Activated T-helper 2 cell treated with anti-CD3 and anti-CD28 coated beads, Interferon-gamma antibody, Interleukin-2, Interleukin-4, amounts not matched to agents 10 μg/mL and 5 μg/mL and 100 μg/mL, durations not matched to agents 14 hours and 24 hours and 36 hours (primary cell): Measurements from ENCODE around the gene FAM163A. TPM values are rescaled to one million over a fixed set of nuclear protein-coding genes. Genes with fewer than 3 reads are reported as not detected.

Experiments used
- DNase-seq: peaks from one replicate; pipeline ENCODE4 v3.0.0; 2021; ENCODE audit warnings: low spot score
- H3K27ac Mint-ChIP-seq: one replicate; pipeline ENCODE4 v1.8.0; 2021; ENCODE audit warnings: mixed read lengths
- H3K27me3 Mint-ChIP-seq: one replicate; pipeline ENCODE4 v1.8.0; 2021; ENCODE audit warnings: low read depth, mixed read lengths
- H3K36me3 Mint-ChIP-seq: one replicate; pipeline ENCODE4 v1.8.0; 2021; ENCODE audit warnings: low read depth, mixed read lengths
- H3K4me1 Mint-ChIP-seq: one replicate; pipeline ENCODE4 v1.8.0; 2021; ENCODE audit warnings: low read depth, mixed read lengths
- H3K4me3 Mint-ChIP-seq: one replicate; pipeline ENCODE4 v1.8.0; 2021; ENCODE audit warnings: low read depth, mild to moderate bottlenecking, moderate library complexity, mixed read lengths
- H3K9me3 Mint-ChIP-seq: one replicate; pipeline ENCODE4 v1.8.0; 2021; ENCODE audit warnings: mixed read lengths
- intact Hi-C: fragments of 100-400 bp; cut with micrococcal nuclease; formaldehyde crosslinking; loops from one replicate; pipeline ENCODE4 v1.15.1; 2023
- total RNA-seq: library from RNA; stranded (reverse); gene quantifications from 2 replicates; pipeline ENCODE4 v1.2.3, GENCODE V29; 2022

The FAM163A gene
- total RNA-seq, 1 donor from 2014 or later = not detected

DNA sequence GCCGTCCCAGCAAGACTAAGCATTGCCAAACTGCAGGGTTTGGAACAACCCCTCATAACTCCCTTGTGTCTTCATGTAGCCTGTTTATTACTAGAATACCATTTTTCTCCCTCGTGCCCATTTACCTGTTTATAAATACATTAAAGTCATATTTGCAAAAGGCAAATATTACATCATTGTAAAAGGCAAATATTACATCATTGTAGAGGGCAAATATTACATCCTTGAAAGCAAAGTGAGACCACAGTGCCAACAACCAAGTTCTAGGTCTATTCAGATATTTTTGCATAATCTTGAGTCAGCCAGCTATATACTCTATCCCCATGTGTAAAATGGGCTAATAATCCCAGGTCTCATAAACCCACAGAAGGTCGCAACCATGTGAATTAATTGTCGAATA lies 11.4 kb upstream of the FAM163A start:
- no peak overlapping the region for H3K27ac Mint-ChIP-seq
- no peak for DNase-seq
- no peak overlapping the region for H3K4me3 Mint-ChIP-seq
- peaks cover 1% of the 10 kb centered on the region for H3K4me1 Mint-ChIP-seq
- H3K27me3 Mint-ChIP-seq = peaks cover 7% of the 10 kb centered on the region
- H3K9me3 Mint-ChIP-seq = no peaks in the 10 kb centered on the region
- intact Hi-C loops = no loop called here
- no peaks in the 10 kb centered on the region for H3K36me3 Mint-ChIP-seq

- DNase-seq = no peak
- Mint-ChIP-seq H3K4me3 (no peak overlapping the region), H3K27ac (no peak overlapping the region), H3K4me1 (peaks cover 6% of the 10 kb centered on the region), H3K36me3 (no peaks in the 10 kb centered on the region), H3K27me3 (peaks cover 66% of the 10 kb centered on the region), H3K9me3 (no peaks in the 10 kb centered on the region)
- intact Hi-C loops = loop anchor here (10.0 kb wide), 1 partner anchor 493 kb away; the partner anchor contains the start of gene LHX4
Observed at GRCh38 chr1:179742291-179742690, 800 bp upstream of the FAM163A start.

GRCh38 chr1:179743679-179744400 lies 749 bp downstream of the FAM163A start:
- Mint-ChIP-seq H3K9me3 (no peaks in the 10 kb centered on the region), H3K27ac (no peak overlapping the region), H3K36me3 (no peaks in the 10 kb centered on the region), H3K27me3 (peaks cover 66% of the 10 kb centered on the region), H3K4me3 (no peak overlapping the region), H3K4me1 (peaks cover 6% of the 10 kb centered on the region)
- DNase-seq = no peak
- intact Hi-C loops = loop anchor here (10.0 kb wide), 1 partner anchor 491 kb away; the partner anchor contains the start of gene LHX4

- DNase-seq = no peak
- Mint-ChIP-seq H3K27me3 (peaks cover 65% of the 10 kb centered on the region), H3K36me3 (no peaks in the 10 kb centered on the region), H3K4me1 (peaks cover 6% of the 10 kb centered on the region), H3K9me3 (no peaks in the 10 kb centered on the region), H3K4me3 (no peak overlapping the region), H3K27ac (no peak overlapping the region)
- intact Hi-C loops = loop anchor here (10.0 kb wide), 1 partner anchor 490 kb away; the partner anchor contains the start of gene LHX4
Observed at GRCh38 chr1:179744401-179745130, 1.5 kb downstream of the FAM163A start.

GRCh38 chr1:179745131-179745611 lies 2.1 kb downstream of the FAM163A start:
- peaks cover 61% of the 10 kb centered on the region for H3K27me3 Mint-ChIP-seq
- H3K4me3 Mint-ChIP-seq = no peak overlapping the region
- no peak for DNase-seq
- no peak overlapping the region for H3K27ac Mint-ChIP-seq
- H3K36me3 Mint-ChIP-seq = no peaks in the 10 kb centered on the region
- peaks cover 6% of the 10 kb centered on the region for H3K4me1 Mint-ChIP-seq
- intact Hi-C loops = loop anchor here (10.0 kb wide), 1 partner anchor 490 kb away; the partner anchor contains the start of gene LHX4
- H3K9me3 Mint-ChIP-seq = no peaks in the 10 kb centered on the region

- Mint-ChIP-seq H3K4me1 (peaks cover 6% of the 10 kb centered on the region), H3K4me3 (no peak overlapping the region), H3K9me3 (no peaks in the 10 kb centered on the region), H3K27ac (no peak overlapping the region), H3K27me3 (peaks cover 60% of the 10 kb centered on the region), H3K36me3 (no peaks in the 10 kb centered on the region)
- DNase-seq = no peak
- intact Hi-C loops = loop anchor here (10.0 kb wide), 1 partner anchor 489 kb away; the partner anchor contains the start of gene LHX4
Observed at GRCh38 chr1:179745743-179746142, 2.7 kb downstream of the FAM163A start.

DNA sequence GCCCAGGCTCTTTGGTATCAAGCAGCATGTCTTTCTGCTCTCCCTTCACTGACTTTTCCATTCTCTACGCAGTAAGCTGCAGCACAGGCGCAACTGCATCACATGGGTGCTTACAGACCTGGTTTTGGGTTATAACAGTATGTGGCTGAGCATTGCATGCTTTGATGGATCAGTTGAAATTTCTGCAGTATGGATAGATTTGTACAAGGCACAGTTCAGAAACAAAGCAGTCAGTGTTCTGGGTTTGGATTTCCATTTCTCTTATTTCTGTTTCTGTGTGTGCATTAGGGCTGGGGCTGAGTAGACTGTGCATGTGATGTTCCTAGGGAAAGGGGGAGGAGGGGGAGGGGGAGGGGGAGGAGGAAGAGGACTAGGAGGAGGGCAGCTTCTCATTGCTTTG lies 4.5 kb downstream of the FAM163A start:
- no peak overlapping the region for H3K27ac Mint-ChIP-seq
- H3K4me3 Mint-ChIP-seq = no peak overlapping the region
- peaks cover 50% of the 10 kb centered on the region for H3K27me3 Mint-ChIP-seq
- intact Hi-C loops = loop anchor here (10.0 kb wide), 1 partner anchor 487 kb away; the partner anchor contains the start of gene LHX4
- H3K36me3 Mint-ChIP-seq = no peaks in the 10 kb centered on the region
- DNase-seq = no peak
- no peaks in the 10 kb centered on the region for H3K9me3 Mint-ChIP-seq
- H3K4me1 Mint-ChIP-seq = peaks cover 4% of the 10 kb centered on the region

DNA sequence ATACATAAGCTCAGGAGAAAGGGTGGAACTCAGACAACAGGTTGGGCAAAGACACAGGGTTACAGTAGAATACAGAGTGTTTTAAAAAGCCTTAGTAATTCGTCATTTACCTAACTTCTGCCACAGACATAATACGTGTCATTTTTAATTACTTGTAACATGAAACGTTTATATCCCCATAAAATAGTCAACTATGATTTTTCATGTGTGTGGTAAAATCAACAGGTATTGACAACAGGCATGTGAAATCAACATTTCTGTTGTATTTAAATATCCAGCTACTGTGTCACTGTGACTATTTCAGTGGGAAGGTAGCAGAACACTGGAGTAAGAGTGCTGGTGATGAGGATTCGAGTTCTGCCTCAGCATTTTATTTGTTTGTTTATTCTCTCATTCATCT lies 5.7 kb downstream of the FAM163A start:
- Mint-ChIP-seq H3K27ac (no peak overlapping the region), H3K27me3 (peaks cover 51% of the 10 kb centered on the region), H3K9me3 (no peaks in the 10 kb centered on the region), H3K4me1 (no peaks in the 10 kb centered on the region), H3K4me3 (no peak overlapping the region), H3K36me3 (no peaks in the 10 kb centered on the region)
- no peak for DNase-seq
- intact Hi-C loops = loop anchor here (10.0 kb wide), 1 partner anchor 486 kb away; the partner anchor contains the start of gene LHX4

DNA sequence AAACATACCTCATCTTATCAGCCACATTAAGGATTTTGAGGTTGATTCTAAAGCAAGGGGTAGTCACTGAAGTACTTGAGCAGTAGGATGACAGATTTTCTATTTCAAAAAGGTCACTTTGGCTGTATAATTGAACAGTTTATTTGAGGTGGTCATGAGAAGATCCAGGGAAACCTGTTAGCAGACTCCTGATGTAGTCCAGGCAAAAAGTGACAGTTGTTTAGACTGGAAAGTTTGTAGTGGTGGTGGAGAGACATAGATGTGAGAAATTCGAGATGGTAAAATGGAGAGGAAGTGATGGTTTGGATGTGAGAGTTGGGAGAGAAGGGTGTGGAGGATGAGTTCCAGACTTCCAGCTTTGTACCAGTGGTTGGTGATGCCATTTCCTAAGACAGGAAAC lies 7.5 kb downstream of the FAM163A start:
- no peak for DNase-seq
- no peaks in the 10 kb centered on the region for H3K4me1 Mint-ChIP-seq
- H3K4me3 Mint-ChIP-seq = no peak overlapping the region
- H3K36me3 Mint-ChIP-seq = no peaks in the 10 kb centered on the region
- H3K27ac Mint-ChIP-seq = no peak overlapping the region
- intact Hi-C loops = no loop called here
- peaks cover 39% of the 10 kb centered on the region for H3K27me3 Mint-ChIP-seq
- H3K9me3 Mint-ChIP-seq = no peaks in the 10 kb centered on the region

- no peak for DNase-seq
- Mint-ChIP-seq H3K27ac (no peak overlapping the region), H3K4me1 (no peaks in the 10 kb centered on the region), H3K36me3 (no peaks in the 10 kb centered on the region), H3K9me3 (no peaks in the 10 kb centered on the region), H3K27me3 (peaks cover 19% of the 10 kb centered on the region), H3K4me3 (no peak overlapping the region)
- intact Hi-C loops = no loop called here
Observed at GRCh38 chr1:179753061-179753460, 10.0 kb downstream of the FAM163A start.

- Mint-ChIP-seq H3K27ac (no peak overlapping the region), H3K9me3 (no peaks in the 10 kb centered on the region), H3K27me3 (peaks cover 18% of the 10 kb centered on the region), H3K4me1 (no peaks in the 10 kb centered on the region), H3K4me3 (no peak overlapping the region), H3K36me3 (no peaks in the 10 kb centered on the region)
- no peak for DNase-seq
- intact Hi-C loops = no loop called here
Observed at GRCh38 chr1:179754041-179754624, 11.0 kb downstream of the FAM163A start.

DNA sequence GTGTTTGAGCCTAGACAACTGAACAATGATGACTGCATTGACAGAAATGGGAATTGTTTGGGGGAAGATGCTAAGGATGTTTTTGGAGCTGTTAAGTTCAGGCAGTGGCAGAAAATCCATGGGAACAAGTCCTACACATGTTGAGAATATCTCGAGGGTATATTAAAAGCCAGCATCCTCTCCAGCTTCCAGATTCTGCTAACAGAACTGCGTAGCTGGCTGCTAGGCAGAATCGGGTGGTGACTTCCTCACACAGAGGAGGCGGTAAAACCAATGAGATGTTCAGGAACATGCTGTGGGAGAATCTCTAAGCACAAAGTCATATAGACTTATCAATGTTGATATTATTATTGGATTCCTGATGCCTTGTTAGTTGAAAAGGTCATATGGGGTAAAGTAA lies 14.8 kb downstream of the FAM163A start:
- H3K4me3 Mint-ChIP-seq = no peak overlapping the region
- H3K27ac Mint-ChIP-seq = no peak overlapping the region
- no peak for DNase-seq
- H3K36me3 Mint-ChIP-seq = no peaks in the 10 kb centered on the region
- no peaks in the 10 kb centered on the region for H3K9me3 Mint-ChIP-seq
- peaks cover 9% of the 10 kb centered on the region for H3K27me3 Mint-ChIP-seq
- H3K4me1 Mint-ChIP-seq = no peaks in the 10 kb centered on the region
- intact Hi-C loops = no loop called here
